Hematopoietic multipotent progenitor cell treated with erythropoietin and hydrocortisone succinate and interleukin-3 and kit ligand, for 15 days (in vitro differentiated cells): Measurements from ENCODE around the gene TNPO1.
A peak's percentile ranks its signal among the peaks of the same experiment; 100 is the strongest.

Experiments used
- DNase-seq: peaks from one replicate; pipeline ENCODE4 v3.0.0-alpha.2; 2015; ENCODE audit warnings: low spot score

TNPO1 gene

DNA sequence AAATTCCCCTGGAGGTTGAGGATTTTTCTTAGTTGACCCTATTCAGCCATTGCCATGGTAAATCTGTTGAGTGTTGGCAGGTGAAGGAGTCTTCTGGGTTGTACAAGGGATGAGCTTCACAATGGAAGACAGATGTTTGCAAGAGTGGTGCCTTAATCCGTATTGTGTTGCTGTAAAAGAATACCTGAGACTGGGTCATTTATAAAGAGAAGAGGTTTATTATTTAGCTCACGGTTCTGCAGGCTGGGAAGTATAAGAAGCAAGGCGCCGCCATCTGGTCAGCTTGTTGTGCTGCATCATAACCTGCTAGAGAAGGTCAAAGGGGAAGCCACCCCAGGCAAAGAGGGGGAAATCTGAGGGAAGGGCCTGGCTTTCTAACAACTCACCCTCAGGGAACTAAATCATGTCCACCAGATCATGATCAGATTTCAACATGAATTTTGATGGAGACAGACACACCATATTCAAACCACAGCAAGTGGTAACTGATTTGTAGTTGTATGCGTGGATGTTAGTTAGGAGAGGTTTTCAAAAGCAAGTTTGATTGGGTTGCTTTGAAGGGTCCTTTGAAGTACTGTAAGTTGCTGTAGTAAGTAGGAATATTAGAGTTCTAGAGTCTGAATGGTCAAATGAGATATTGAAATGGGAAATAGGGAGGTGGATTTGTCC lies 2.5 kb downstream of the TNPO1 start:
- DNase-seq, result peak; percentile 35

DNA sequence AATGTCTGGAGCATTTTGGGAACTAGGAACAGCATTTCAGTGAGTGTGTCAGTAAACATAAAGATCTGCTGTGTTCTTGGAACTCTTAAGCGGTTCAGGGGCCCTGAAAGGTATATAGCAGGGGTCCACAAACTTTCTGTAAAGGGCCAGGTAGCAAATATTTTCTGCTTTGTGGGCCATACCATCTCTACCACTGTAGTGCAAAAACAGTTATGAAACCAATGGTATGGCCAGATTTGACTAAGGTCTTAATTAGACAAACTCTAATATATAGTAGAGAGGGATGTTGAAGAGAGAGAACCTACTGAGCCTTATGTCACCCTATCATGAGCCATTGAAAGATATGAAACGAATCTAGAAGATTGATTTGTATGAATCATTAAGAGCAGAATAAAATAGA lies 5.3 kb downstream of the TNPO1 start:
- no peak for DNase-seq

- DNase-seq, result no peak
Measured at GRCh38 chr5:72822944-72823343, 6.5 kb downstream of the TNPO1 start.

DNA sequence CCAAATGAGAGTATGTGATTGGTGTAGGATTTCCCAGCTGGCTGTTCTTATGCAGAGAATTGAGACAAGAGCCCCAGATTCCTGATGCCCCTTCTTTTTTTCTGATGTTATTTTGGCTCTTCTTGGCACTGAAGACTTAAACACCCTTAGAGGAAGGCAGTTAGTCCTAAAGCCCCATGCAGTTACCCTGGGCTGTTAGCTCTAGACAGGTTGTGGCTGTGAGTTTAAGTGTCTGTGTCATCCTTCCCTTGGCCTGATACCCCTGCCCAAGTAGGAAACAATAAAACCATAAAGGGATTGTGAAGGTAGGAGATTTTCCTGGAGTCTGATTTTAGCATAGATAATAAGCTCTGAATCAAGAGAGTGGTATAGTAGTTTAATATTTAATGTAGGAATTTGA lies 13.2 kb downstream of the TNPO1 start:
- DNase-seq, result no peak

GRCh38 chr5:72830362-72830761 lies 13.9 kb downstream of the TNPO1 start:
- DNase-seq, result no peak

DNA sequence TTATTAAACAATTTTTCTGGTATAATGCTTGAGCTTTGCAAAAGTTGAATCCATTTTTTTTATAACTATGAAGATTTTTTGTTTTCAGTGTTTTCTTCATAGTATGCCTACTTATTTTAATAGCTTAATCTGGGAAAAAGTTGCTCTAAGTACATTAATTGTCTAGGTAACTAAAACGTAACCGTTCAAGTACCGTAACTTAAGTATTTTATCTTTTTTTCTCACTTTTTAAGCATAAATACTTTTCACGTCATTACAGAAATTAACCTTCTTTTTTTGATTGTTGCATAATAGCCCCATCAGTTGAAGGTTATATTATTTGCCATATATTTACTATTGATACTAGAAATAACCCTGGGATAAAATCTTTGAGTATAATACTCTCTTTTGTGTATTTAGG lies 15.2 kb downstream of the TNPO1 start:
- no peak for DNase-seq

DNA sequence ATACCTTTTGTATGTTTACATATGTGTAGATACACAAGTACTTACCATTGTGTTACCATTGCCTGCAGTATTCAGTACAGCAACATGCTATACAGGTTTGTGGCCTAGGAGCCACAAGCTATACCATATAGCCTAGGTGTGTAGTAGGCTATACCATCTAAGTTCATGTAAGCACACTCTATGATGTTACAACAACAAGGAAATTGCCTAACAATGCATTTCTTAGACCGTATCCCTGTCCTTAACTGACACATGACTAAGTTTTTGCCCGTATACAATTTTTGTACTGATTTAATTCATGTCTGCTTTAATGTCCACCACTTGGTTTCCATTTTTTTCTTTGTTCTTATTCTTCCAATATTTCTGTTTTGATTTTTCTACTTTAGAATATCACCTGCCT lies 18.5 kb downstream of the TNPO1 start:
- no peak for DNase-seq

- DNase-seq, result no peak
Measured at GRCh38 chr5:72835633-72836032, 19.2 kb downstream of the TNPO1 start.

DNA sequence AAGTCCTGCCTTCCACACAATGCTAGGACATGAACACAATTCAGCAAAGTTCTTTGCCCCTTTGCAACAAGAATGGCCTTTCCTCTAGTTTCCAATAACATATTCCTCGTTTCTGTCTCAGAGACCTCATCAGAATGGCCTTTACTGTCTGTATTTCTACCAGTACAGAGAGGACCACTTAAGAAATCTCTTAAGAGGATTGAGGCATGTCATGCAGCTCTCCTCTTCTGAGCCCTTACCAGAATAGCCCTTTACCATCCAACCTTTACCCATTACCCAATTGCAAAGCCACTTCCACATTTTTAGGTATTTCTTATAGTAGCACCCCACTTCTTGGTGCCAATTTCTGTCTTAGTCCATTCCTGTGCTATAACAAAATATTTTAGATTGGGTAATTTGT lies 20.3 kb downstream of the TNPO1 start:
- no peak for DNase-seq

DNA sequence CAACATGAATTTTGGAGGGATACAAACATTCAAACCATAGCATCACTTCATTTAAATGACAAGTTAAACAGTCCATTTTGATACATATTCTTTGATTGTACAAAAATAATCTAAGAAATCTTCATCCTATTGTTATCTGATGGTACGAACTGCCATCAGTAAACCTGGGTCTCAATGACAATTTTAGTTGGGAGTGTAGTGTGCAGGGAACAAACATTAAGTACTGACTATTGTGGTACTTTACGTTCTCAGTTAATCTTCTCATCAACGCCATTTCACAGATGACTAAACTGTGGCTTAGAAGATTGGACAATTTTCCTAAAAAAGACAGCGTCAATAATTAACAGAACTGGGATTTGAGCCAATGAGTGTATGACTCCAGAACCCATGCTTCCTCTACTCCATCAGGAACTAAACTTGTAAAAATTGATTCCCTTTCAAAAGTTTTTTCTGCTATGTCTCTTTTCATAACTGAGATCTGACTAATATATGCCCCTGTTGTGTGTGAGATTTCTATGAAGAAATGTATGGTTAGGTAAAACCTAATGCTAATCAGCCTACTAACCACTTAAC lies 21.1 kb downstream of the TNPO1 start:
- no peak for DNase-seq

DNA sequence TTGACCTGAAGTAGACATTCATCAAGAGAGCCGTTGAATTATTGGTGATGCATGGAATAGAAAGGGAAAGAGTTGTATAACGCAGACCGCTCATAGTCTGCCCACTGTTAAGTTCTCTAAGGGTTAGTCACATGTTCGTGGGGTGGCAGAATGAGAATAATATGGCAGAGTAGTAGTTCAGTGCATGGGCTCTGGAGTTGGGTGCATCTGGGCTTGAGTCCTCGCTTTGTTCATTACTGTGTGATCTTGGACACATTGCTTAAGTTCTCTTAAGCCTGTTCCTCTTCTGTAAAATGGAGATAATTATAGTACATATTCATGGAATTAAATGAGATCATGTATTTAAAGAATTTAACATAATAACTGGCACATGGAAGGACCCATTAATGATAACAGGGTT lies 23.6 kb downstream of the TNPO1 start:
- DNase-seq, result no peak

GRCh38 chr5:72841756-72842535 lies 25.5 kb downstream of the TNPO1 start:
- no peak for DNase-seq

- DNase-seq, result peak; percentile 54
Measured at GRCh38 chr5:72842816-72843215, 26.4 kb downstream of the TNPO1 start.

DNA sequence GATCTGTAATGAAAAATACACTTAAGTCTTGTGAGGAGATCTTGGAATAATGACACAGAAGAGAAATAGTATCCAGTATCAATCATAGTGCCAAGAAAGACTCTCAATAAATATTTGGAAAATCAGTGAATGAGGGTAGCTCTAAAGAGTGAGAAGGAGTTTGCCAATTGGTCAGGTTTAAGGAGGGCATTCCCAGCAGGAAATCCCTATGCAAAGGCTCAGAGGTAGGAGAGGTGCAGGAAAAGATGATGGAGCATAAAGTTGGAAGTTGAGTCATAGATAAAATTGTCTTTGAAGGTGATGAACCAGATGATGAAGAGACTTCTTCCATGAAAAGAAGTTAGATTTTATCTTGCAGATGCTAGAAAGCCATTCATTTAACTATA lies 27.8 kb downstream of the TNPO1 start:
- DNase-seq, result no peak

DNA sequence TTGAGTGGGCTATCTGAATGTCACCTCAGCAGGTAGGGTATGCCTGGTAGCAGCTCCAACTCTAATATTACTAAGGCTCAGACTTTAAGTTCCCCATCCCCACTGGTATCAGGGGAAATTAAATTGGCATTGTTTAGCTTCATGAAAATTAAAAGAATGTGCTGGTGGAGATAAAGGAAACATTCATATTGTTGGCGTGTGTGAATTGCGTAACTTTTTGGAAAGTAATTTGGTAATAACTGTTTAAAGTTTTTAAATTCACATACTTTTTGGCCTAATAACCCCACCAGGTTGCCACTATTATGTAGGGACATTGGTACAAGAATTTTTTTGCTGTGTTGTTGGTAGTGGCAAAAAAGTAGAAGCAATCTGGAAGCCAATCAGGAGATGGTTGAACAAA lies 29.4 kb downstream of the TNPO1 start:
- DNase-seq, result no peak

- DNase-seq, result no peak
Measured at GRCh38 chr5:72846483-72846882, 30.0 kb downstream of the TNPO1 start.

- DNase-seq, result no peak
Measured at GRCh38 chr5:72847439-72847838, 31.0 kb downstream of the TNPO1 start.

- peak; percentile 86 for DNase-seq
Measured at GRCh38 chr5:72847989-72848473, 31.6 kb downstream of the TNPO1 start.

GRCh38 chr5:72848474-72849428 lies 32.3 kb downstream of the TNPO1 start:
- peak; percentile 31 for DNase-seq

DNA sequence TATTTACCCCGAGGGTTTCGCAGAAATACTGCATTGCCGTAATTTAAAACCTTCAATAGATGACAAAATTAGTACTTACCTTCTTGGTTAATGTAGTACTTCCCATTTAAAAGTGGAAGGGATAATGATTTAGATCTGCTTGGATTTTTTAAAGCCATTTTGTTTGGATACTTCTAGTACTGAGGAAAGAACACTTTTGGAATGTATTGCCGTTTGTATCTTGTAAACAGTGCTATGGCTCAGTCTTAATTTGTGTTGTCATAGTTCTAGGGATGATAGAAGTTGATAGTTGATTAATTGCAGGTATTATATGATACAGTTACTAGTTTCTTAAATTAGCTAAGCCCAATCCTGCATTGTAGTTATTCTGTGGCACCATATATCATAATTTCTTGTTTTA lies 33.1 kb downstream of the TNPO1 start:
- no peak for DNase-seq

DNA sequence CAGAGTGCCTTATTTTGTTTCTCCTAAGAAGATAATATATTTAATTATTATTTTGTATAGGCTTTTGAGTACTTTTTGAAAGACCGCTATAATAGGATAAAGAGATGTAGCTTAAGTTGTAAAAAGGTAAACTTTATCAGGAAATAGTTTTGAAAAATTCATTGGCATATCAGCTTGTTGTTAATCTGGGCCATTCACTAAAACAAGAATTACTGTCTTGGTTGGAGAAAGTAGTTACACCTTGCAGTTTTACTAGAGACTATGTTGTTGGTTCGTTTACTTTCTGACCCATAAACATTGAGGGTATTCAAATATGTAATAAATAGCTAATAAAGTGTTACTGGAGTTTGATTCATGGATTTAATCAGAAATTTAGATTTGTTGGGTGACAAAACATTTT lies 33.7 kb downstream of the TNPO1 start:
- DNase-seq, result no peak

DNA sequence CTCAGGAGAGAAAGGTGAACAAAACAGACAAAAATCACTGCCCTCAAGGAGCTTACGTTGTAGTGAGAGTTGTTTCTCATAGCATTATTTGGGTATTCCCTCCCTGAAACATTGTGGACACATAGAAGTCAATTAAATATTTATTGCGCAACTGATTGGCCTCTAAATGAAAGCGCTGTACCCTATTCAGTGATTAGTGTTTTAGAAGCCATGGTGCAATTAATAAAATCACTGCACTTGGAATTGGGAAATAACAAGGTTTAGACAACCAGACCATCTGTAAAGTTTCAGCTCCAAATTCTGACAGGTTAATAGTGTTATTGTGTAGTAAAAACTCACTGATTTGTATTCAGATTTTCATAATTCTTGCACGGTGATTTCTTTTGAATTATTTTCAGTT lies 35.9 kb downstream of the TNPO1 start:
- DNase-seq, result no peak
